ENCODE measurements around the gene EHMT1. TPM values are rescaled to one million over a fixed set of nuclear protein-coding genes. Genes with fewer than 3 reads are reported as not detected.

EHMT1 gene
- total RNA-seq, 2 experiments from 2014 or later, result 80.6 to 87.8 TPM

GRCh38 chr9:137825324-137825989, 206.7 kb downstream of the EHMT1 start:
- H3K27me3 Mint-ChIP-seq, result no peaks in the 10 kb centered on the region
- no peak overlapping the region for H3K27ac ChIP-seq (ENCODE audit: low read depth in 1 of 2, low read length in 2 of 2)
- ChIA-PET POLR2A (no interaction called here), CTCF (no interaction called here)
- peaks cover 4% of the 10 kb centered on the region for H3K4me1 Mint-ChIP-seq (ENCODE audit: low read depth)
- no peak overlapping the region for H3K27ac Mint-ChIP-seq
- H3K9me3 ChIP-seq (ENCODE audit: control insufficient read depth in 1 of 2, insufficient read depth in 1 of 2, low read length in 2 of 2), result peaks cover 0 to 5% of the 10 kb centered on the region in 2 experiments
- no peaks in the 10 kb centered on the region for H3K9me3 Mint-ChIP-seq
- ATAC-seq (ENCODE audit: poor library complexity), result no peak
- no peak for TF ChIP-seq CTCF (IDR thresholded peaks at IDR 0.05)
- intact Hi-C loops (cut with DNase I, micrococcal nuclease), result no loop called here
- H3K36me3 Mint-ChIP-seq (ENCODE audit: low read depth), result peaks cover 71% of the 10 kb centered on the region
- H3K4me3 Mint-ChIP-seq, result no peak overlapping the region
- peaks cover 47% of the 10 kb centered on the region for H3K36me3 ChIP-seq (ENCODE audit: insufficient read depth, low read length)
- DNase-seq, result peak in 2 of 14 experiments; percentile 10 to 27
- no peak overlapping the region for H3K4me3 ChIP-seq (ENCODE audit: low read length)
- no peaks in the 10 kb centered on the region for H3K4me1 ChIP-seq (ENCODE audit: insufficient read depth, low read length)
- H3K27me3 ChIP-seq (ENCODE audit: control insufficient read depth in 1 of 2, insufficient read depth in 2 of 2, low read length in 2 of 2), result no peaks in the 10 kb centered on the region

- CTCF ChIA-PET, result no interaction called here
- H3K27ac Mint-ChIP-seq, result no peak overlapping the region
Measured at GRCh38 chr9:137827908-137828526, 209.2 kb downstream of the EHMT1 start.

GRCh38 chr9:137828527-137829259, 209.9 kb downstream of the EHMT1 start:
- no peak overlapping the region for H3K27ac Mint-ChIP-seq
- peaks cover 66% of the 10 kb centered on the region for H3K36me3 Mint-ChIP-seq (ENCODE audit: low read depth)
- peaks cover 4% of the 10 kb centered on the region for H3K4me1 Mint-ChIP-seq (ENCODE audit: low read depth)
- no peak overlapping the region for H3K4me3 Mint-ChIP-seq
- DNase-seq (peak in 4 of 14 experiments; percentile 9 to 23 (median 14)), ATAC-seq (ENCODE audit: poor library complexity) (no peak)
- no peaks in the 10 kb centered on the region for H3K27me3 Mint-ChIP-seq
- no peaks in the 10 kb centered on the region for H3K4me1 ChIP-seq (ENCODE audit: insufficient read depth, low read length)
- H3K9me3 Mint-ChIP-seq, result no peaks in the 10 kb centered on the region
- no peak overlapping the region for H3K27ac ChIP-seq (ENCODE audit: low read depth in 1 of 2, low read length in 2 of 2)
- no peak for TF ChIP-seq CTCF (IDR thresholded peaks at IDR 0.05)
- peaks cover 64% of the 10 kb centered on the region for H3K36me3 ChIP-seq (ENCODE audit: insufficient read depth, low read length)
- H3K9me3 ChIP-seq (ENCODE audit: control insufficient read depth in 1 of 2, insufficient read depth in 1 of 2, low read length in 2 of 2), result peaks cover 0 to 5% of the 10 kb centered on the region in 2 experiments
- ChIA-PET POLR2A (no interaction called here), CTCF (no interaction called here)
- no peak overlapping the region for H3K4me3 ChIP-seq (ENCODE audit: low read length)
- no peaks in the 10 kb centered on the region for H3K27me3 ChIP-seq (ENCODE audit: control insufficient read depth in 1 of 2, insufficient read depth in 2 of 2, low read length in 2 of 2)
- intact Hi-C loops (cut with DNase I, micrococcal nuclease), result no loop called here

More at GRCh38 chr9:137827908-137828526, 209.2 kb downstream of the EHMT1 start:
- no peak overlapping the region for H3K27ac ChIP-seq (ENCODE audit: low read depth in 1 of 2, low read length in 2 of 2)
- intact Hi-C loops (cut with DNase I, micrococcal nuclease), result no loop called here
- H3K27me3 Mint-ChIP-seq, result no peaks in the 10 kb centered on the region
- no peak for DNase-seq
- peaks cover 65% of the 10 kb centered on the region for H3K36me3 Mint-ChIP-seq (ENCODE audit: low read depth)
- peaks cover 0 to 5% of the 10 kb centered on the region in 2 experiments for H3K9me3 ChIP-seq (ENCODE audit: control insufficient read depth in 1 of 2, insufficient read depth in 1 of 2, low read length in 2 of 2)
- H3K4me3 ChIP-seq (ENCODE audit: low read length), result no peak overlapping the region
- no peaks in the 10 kb centered on the region for H3K27me3 ChIP-seq (ENCODE audit: control insufficient read depth in 1 of 2, insufficient read depth in 2 of 2, low read length in 2 of 2)
- POLR2A ChIA-PET, result no interaction called here
- peaks cover 4% of the 10 kb centered on the region for H3K4me1 Mint-ChIP-seq (ENCODE audit: low read depth)
- no peak overlapping the region for H3K4me3 Mint-ChIP-seq
- TF ChIP-seq CTCF (IDR thresholded peaks at IDR 0.05), result no peak
- ATAC-seq (ENCODE audit: poor library complexity), result no peak
- H3K4me1 ChIP-seq (ENCODE audit: insufficient read depth, low read length), result no peaks in the 10 kb centered on the region
- H3K9me3 Mint-ChIP-seq, result no peaks in the 10 kb centered on the region
- H3K36me3 ChIP-seq (ENCODE audit: insufficient read depth, low read length), result peaks cover 59% of the 10 kb centered on the region

All from CD4-positive, alpha-beta T cell (primary cell).